Fibroblast of lung (primary cell): ENCODE measurements around the gene GTF3C1.

ENCODE experiments used
- EZH2 ChIP-seq: IDR thresholded peaks from 2 replicates; pipeline ENCODE4 v1.5.1; 2012; ENCODE audit warnings: low read length, control low read depth, mild to moderate bottlenecking; ENCODE audit errors: missing control alignments
- TF ChIP-seq, protein P1 (sequence below), 2 donors: IDR thresholded peaks in 1 of 2; conservative IDR thresholded peaks in 1 of 2; 1 replicate in 1 of 2; 2 replicates in 1 of 2; pipeline ENCODE4 v1.5.1; 2011 to 2012; ENCODE audit warnings: low read length in 2 of 2, control low read depth in 1 of 2, inconsistent platforms in 1 of 2, low read depth in 1 of 2, mild to moderate bottlenecking in 1 of 2

DNA sequence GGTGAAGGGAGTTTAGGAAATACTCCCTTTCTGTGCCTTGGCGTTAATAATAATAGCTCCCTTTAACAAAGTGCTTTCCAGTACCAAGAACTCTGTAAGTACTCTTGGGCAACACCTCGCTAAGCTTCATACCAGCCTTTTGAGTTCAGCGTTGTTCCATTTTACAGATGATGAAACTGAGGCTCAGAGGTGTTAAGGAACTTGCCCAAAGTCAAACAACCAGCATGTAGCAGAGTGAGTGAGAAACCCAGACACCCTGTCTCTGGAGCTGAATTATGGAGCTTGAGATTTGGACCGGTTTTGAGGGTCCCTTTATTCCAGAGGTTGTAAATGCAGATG, 838 bp upstream of the GTF3C1 start:
- TF ChIP-seq, protein P1, sequence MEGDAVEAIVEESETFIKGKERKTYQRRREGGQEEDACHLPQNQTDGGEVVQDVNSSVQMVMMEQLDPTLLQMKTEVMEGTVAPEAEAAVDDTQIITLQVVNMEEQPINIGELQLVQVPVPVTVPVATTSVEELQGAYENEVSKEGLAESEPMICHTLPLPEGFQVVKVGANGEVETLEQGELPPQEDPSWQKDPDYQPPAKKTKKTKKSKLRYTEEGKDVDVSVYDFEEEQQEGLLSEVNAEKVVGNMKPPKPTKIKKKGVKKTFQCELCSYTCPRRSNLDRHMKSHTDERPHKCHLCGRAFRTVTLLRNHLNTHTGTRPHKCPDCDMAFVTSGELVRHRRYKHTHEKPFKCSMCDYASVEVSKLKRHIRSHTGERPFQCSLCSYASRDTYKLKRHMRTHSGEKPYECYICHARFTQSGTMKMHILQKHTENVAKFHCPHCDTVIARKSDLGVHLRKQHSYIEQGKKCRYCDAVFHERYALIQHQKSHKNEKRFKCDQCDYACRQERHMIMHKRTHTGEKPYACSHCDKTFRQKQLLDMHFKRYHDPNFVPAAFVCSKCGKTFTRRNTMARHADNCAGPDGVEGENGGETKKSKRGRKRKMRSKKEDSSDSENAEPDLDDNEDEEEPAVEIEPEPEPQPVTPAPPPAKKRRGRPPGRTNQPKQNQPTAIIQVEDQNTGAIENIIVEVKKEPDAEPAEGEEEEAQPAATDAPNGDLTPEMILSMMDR (conservative IDR thresholded peaks at IDR 0.05 in 1 of 2, IDR thresholded peaks at IDR 0.05 in 1 of 2; ENCODE audit: low read depth in 1 of 2, low read length in 2 of 2), result no peak
- no peak for TF ChIP-seq EZH2
